Amygdala (tissue), 56 donors: ENCODE data around the gene RELN.
"Not testable (repeated sequence)": the region's sequence is repeated elsewhere in the genome, so short reads cannot be mapped to it uniquely, and the experiment has no call there.

Source experiments
- DNase-seq, 56 donors: peaks; one replicate each; lab custom pipeline; 2025; lab: John Stamatoyannopoulos, UW

RELN gene

GRCh38 chr7:103947026-103947655 lies 42.3 kb downstream of the RELN start:
- no peak for DNase-seq

DNA sequence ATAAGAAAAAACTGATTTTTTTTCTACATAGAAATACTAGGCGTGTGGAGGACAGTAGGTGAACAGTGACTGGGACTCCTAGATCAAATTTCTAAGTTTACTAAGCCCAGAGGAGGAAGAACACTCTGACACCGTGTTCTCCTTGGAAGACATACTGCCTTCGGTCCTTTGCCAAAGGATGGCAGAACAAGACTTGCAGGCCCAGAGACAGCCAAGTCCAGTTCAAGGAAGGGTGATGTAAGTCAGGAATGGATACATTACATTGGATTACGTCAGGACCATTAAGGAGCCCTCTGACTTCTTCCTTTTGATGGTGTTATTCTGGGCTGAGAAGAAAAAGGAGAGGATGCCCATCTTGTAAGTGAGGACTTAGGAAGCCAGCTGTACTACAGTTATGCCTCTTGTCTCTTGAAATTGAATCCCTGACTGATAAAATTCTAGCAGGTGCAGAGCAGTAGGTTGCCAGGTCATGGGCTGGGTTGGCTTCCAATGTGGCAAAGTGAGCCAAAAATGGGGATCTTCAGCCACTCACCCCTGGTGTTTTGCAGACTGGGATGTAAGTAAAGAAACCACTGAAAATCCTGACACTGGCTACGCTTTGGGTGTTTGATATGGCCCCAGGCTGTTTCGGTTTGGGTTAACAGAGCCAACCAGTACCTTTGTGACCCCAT lies 45.1 kb downstream of the RELN start:
- no peak for DNase-seq

DNA sequence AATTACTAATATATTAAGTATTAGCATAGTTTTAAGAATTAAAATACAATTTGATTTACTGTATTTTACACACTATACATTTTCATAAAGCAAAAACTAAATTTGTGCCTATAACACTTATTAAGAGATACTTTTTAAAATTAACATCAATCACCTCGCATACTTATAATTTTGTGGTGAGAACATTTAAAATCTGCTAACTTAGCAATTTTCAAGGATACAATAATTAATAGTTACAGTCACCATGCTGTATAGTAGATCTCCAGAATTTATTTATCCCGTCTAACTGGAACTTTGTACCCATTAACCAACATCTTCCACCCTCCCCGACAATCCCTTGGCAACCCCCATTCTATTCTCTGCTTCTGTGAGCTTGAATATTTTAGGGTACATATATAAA lies 47.5 kb downstream of the RELN start:
- no peak for DNase-seq

GRCh38 chr7:103940382-103941268 lies 48.8 kb downstream of the RELN start:
- DNase-seq, result no peak

GRCh38 chr7:103937680-103938079 lies 51.8 kb downstream of the RELN start:
- DNase-seq, result no peak

DNA sequence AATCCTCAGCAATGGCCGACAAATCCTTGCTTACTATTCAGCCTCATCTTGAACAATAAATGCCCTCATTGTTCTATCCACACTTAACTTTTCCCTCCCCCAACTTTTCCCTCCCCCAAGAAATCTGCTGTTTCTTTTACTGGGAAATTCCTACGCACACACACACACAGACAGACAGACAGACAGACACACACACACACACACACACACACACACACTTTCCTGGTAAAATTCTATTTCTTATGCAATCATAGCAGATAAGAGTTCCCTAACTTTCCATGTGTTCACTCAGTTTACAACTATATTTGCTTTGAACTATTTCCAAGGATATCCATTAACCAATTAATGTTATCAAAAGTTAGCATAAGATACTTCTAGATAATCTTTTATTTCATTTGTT lies 52.9 kb downstream of the RELN start:
- DNase-seq, result no peak

DNA sequence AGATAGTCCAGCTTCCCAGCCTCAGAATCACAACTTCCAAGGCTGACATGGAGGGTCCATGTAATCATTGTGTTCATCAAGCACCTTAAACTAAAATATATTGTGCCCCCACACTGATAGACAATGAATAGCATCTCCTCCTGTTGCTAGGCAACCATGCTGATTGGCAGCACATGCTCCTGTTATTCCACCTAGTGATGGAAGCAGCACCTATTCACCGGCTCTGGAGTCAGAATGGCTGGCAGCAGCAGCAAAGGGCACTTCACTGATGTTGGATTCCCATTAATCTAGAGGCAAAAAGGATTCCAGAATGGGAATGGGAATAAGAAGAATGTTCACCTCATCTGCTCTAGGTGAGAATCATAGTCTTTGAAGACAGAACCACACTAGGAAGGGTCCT lies 55.0 kb downstream of the RELN start:
- no peak for DNase-seq

DNA sequence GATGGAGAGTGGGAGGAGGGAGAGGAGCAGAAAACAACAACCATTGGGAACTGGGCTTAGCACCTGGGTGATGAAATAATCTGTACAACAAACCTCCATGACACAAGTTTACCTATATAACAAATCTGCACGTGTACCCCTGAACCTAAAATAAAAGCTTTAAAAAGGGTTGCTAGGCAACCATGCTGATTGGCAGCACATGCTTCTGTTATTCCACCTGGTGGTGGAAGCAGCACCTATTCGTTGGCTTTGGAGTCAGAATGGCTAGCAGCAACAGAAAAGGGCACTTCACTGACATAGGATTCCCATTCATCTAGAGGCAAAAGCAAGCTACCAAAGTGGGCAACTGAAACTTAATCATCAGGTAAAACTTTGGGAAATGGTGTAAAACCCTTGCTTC lies 57.1 kb downstream of the RELN start:
- no peak for DNase-seq

- DNase-seq, result no peak
Measured at GRCh38 chr7:103929901-103930311, 59.6 kb downstream of the RELN start.

DNA sequence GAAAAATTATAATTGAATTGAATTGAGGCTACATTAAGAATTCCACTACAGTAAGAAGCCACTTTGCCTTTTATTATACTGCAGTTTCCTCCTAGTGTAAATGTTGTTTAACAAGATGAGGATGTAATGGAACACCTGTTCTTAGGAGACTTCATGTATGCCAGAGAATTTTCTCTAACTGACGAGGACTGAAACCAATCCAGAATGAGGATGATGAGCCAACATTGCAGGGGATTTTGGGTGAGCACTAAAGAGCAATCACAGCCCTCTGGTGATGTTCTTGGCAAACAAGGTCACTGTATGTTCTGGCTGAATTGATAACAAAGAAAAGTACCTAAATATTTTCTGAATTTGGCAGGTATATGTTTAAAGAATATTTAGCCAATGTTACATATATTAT lies 60.9 kb downstream of the RELN start:
- DNase-seq, result no peak

- no peak for DNase-seq
Measured at GRCh38 chr7:103924184-103924583, 65.3 kb downstream of the RELN start.

DNA sequence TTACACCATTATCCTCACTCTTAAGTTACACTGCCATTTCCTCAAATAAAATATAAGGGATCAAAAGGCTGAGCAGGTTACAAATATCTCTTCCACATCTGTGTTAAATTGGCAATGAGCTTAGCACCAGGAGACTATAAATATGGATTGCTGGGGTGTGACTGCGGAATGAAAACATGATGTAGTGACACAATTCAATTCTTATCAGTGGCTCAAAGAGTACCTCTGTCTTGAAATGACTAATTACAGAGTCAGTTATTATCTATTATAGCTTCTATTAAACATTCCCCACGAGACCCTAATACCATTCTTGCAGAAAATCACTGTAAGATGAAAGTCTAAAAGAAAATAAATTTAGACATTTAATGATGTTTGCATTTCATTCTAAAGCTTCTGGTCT lies 67.1 kb downstream of the RELN start:
- no peak for DNase-seq

DNA sequence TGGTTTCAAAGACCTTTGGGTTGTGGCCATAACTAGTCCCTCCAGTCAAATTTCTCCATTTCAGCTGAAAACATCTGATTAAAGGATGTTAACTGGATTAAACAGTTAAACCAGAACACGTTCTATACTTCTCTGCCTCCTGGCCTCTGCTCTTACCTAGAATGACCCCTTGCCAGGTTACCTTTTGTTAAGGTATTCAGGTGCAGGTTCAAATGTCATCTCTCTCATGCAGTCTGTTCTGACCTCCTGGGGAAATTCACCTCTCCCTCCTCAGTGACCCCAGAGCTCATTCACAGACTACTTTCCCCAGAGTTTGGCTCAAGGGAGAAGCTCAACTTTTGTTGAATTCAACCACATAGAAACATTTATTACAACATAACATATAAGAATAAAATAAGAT lies 67.8 kb downstream of the RELN start:
- DNase-seq, result no peak

GRCh38 chr7:103919272-103919868 lies 70.1 kb downstream of the RELN start:
- DNase-seq, result no peak

GRCh38 chr7:103918631-103919271 lies 70.7 kb downstream of the RELN start:
- DNase-seq, result no peak

DNA sequence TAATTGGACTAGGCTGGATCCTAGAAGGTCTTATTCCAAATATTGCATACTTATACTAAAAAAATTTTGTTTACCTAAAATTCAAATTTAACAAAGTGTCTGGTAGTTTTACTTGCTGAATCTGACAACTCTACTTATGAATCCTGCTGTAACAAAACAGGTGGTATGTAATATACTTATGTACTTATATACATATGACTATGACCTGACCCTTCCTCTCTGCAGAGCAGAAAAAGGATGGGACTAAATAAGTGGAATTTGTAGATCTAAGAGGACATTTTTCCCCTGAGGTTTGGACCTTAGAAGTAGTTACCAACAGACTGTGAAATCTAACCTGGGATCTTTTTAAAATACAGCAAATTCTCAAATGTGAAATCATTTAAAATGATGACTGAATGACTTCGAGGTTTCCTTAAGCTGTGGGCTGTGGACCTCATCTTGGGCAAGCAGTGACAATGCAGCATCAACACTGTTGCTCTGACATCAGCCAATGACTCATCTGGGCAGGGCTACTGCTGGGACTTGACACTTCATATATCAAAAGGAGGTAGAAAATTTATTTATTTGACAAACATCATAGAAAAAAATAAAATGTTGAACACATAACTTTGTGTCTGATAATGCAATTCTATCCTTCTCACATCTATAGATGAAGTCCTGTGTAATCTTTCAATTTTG lies 73.6 kb downstream of the RELN start:
- DNase-seq, result no peak

DNA sequence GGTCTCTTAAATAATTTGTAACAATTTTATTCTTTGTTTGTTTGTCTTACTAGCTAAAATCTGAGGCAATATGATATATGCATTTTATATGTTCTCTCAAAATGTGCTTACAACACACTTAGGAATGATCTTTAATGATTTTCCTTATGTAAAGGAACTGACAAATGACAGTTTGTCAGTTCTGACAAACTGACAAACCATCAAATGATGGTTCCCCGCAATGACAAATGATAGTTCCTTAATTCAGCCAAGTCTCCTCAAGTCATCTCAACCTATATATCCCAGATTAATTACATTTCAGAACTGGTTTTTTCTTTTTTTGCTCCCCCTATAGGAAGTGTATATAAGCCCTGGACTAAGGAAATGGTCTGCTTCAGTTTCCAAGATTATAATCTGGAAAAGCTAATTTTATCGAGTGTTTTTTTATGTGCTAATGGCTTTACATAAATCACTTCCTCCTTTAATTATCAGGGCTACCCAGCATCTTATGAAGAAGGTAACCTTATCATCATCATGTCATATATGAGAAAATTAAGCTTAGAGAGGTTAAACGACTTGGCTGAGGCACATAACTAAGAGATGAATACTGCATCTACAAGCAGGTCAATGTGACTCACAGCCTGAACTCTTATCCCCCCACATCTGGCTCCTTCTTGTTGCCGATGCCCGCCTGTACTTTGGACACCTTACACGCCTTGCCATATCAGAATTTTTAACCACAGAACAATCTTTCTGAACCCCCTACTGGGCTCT lies 75.1 kb downstream of the RELN start:
- no peak for DNase-seq

DNA sequence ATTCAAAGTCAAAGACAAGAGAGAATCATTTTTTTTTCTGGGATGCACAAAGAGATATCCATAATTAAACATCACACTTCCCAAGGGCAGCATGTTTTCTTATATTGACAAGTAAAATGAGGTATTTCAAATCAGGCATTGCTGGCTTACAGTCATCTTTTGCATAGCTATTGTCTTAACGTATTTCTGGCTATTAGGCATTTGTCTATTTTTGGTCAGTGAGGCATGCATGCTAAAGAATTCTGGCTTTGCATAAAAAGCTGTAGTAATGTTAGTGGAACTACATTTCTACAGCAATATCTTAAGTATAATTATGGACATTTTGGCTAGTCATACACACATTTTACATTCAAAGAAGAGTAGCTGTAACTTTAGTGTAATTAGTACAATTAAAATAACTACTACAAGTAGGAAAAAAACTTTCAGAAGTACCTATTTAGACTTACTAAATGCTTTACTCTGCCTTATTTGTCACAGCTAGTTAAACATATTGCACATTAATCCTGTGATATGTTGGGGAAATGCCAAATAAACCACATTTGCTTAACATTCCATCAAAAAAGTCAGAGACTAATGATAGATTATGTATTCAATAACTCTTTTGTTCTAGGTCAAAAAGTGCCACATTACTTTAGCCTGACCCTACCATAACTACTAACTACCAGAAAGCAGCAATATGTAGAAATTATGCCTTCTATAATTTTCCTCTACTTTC lies 76.4 kb downstream of the RELN start:
- no peak for DNase-seq

- DNase-seq, result not testable (repeated sequence)
Measured at GRCh38 chr7:103911015-103911414, 78.4 kb downstream of the RELN start.
